Activated B cell treated with CpG ODN at 0.5 μM for 24 hours (primary cell): ENCODE measurements around the gene SPEF1. TPM values are rescaled to one million over a fixed set of nuclear protein-coding genes. Genes with fewer than 3 reads are reported as not detected.
A peak's percentile ranks its signal among the peaks of the same experiment; 100 is the strongest.

Source experiments
- ATAC-seq: fragments of 200-7000 bp; cut with Tn5 transposase; one replicate; pipeline ENCODE4 v1.10.0; 2021; ENCODE audit warnings: low read depth, mild to moderate bottlenecking, moderate library complexity
- CTCF ChIA-PET: fragments of 350-600 bp; sonication (Branson Sonifier 250); formaldehyde crosslinking; loops from one replicate; lab custom pipeline; 2021; ENCODE audit warnings: antibody characterized with exemption; lab: Charles Lee
- POLR2A ChIA-PET: fragments of 350-600 bp; sonication (Branson Sonifier 250); formaldehyde crosslinking; loops from one replicate; lab custom pipeline; 2021; ENCODE audit warnings: antibody characterized with exemption; lab: Charles Lee
- DNase-seq: peaks from one replicate; pipeline ENCODE4 v3.0.0; 2022
- H3K27ac Mint-ChIP-seq: one replicate; pipeline ENCODE4 v1.8.0; 2020; ENCODE audit warnings: mixed read lengths
- H3K27me3 Mint-ChIP-seq: one replicate; pipeline ENCODE4 v1.8.0; 2021; ENCODE audit warnings: mixed read lengths
- H3K36me3 Mint-ChIP-seq: one replicate; pipeline ENCODE4 v1.8.0; 2021; ENCODE audit warnings: low read depth, mixed read lengths
- H3K4me1 Mint-ChIP-seq: one replicate; pipeline ENCODE4 v1.8.0; 2021; ENCODE audit warnings: mixed read lengths
- H3K4me3 Mint-ChIP-seq: one replicate; pipeline ENCODE4 v1.8.0; 2020; ENCODE audit warnings: mild to moderate bottlenecking, mixed read lengths
- H3K9me3 Mint-ChIP-seq: one replicate; pipeline ENCODE4 v1.8.0; 2020; ENCODE audit warnings: mixed read lengths
- CTCF ChIP-seq: fragments of 200-600 bp; IDR thresholded peaks from one replicate; pipeline ENCODE4 v1.8.0; 2022; ENCODE audit warnings: antibody characterized with exemption, mild to moderate bottlenecking
- intact Hi-C: fragments of 100-400 bp; cut with micrococcal nuclease; formaldehyde crosslinking; loops from one replicate; pipeline ENCODE4 v1.15.1; 2024
- total RNA-seq: library from RNA; stranded (reverse); gene quantifications from 2 replicates; pipeline ENCODE4 v1.2.3, GENCODE V29; 2022

Gene SPEF1
- total RNA-seq, 1 donor from 2014 or later: not detected

GRCh38 chr20:3748073-3748472 is 33.2 kb downstream of the SPEF1 start:
- Mint-ChIP-seq H3K27me3 (peaks cover 18% of the 10 kb centered on the region), H3K4me1 (peaks cover 22% of the 10 kb centered on the region), H3K9me3 (no peaks in the 10 kb centered on the region), H3K36me3 (no peaks in the 10 kb centered on the region), H3K27ac (no peak overlapping the region), H3K4me3 (no peak overlapping the region)
- intact Hi-C loops: no loop called here
- DNase-seq (no peak), ATAC-seq (no peak)
- ChIA-PET CTCF (no interaction called here), POLR2A (interaction anchor here (0.6 kb wide), 1 partner anchor 31 kb away, joined by 3 read pairs; no protein-coding TSS in a partner anchor)
- no peak for TF ChIP-seq CTCF

GRCh38 chr20:3747471-3747870 is 33.8 kb downstream of the SPEF1 start:
- Mint-ChIP-seq H3K9me3 (no peaks in the 10 kb centered on the region), H3K4me1 (peaks cover 20% of the 10 kb centered on the region), H3K4me3 (no peak overlapping the region), H3K27me3 (peaks cover 18% of the 10 kb centered on the region), H3K27ac (no peak overlapping the region), H3K36me3 (no peaks in the 10 kb centered on the region)
- ATAC-seq (no peak), DNase-seq (no peak)
- CTCF ChIA-PET: no interaction called here
- intact Hi-C loops: no loop called here
- TF ChIP-seq CTCF: no peak
- POLR2A ChIA-PET: interaction anchor here (0.6 kb wide), 1 partner anchor 32 kb away, joined by 3 read pairs; no protein-coding TSS in a partner anchor

GRCh38 chr20:3745686-3746173 is 35.5 kb downstream of the SPEF1 start:
- Mint-ChIP-seq H3K4me1 (peaks cover 12% of the 10 kb centered on the region), H3K9me3 (no peaks in the 10 kb centered on the region), H3K36me3 (no peaks in the 10 kb centered on the region), H3K27me3 (peaks cover 18% of the 10 kb centered on the region), H3K4me3 (no peak overlapping the region), H3K27ac (no peak overlapping the region)
- intact Hi-C loops: no loop called here
- ATAC-seq (no peak), DNase-seq (no peak)
- CTCF ChIA-PET: interaction anchor here (1.2 kb wide), 1 partner anchor 22 kb away, joined by 3 read pairs; the partner anchor contains the start of gene ADISSP
- POLR2A ChIA-PET: interaction anchor here (1.2 kb wide), 1 partner anchor 22 kb away, joined by 3 read pairs; the partner anchor contains the start of gene ADISSP
- no peak for TF ChIP-seq CTCF

GRCh38 chr20:3744806-3745685 is 36.2 kb downstream of the SPEF1 start:
- POLR2A ChIA-PET: interaction anchor here (0.6 to 1.2 kb wide), 3 partner anchors 22 to 293 kb away, joined by 3 to 5 read pairs (median 3); partner anchors contain the start of gene ADISSP
- Mint-ChIP-seq H3K27ac (no peak overlapping the region), H3K9me3 (no peaks in the 10 kb centered on the region), H3K4me1 (peaks cover 11% of the 10 kb centered on the region), H3K36me3 (no peaks in the 10 kb centered on the region), H3K27me3 (peaks cover 18% of the 10 kb centered on the region), H3K4me3 (peak overlapping the region; percentile 64)
- DNase-seq (peak; percentile 42), ATAC-seq (peak; percentile 84)
- TF ChIP-seq CTCF: no peak
- intact Hi-C loops: no loop called here
- CTCF ChIA-PET: interaction anchor here (1.2 kb wide), 1 partner anchor 23 kb away, joined by 3 read pairs; the partner anchor contains the start of gene ADISSP

- no peak overlapping the region for H3K27ac Mint-ChIP-seq
- no peak for ATAC-seq
- intact Hi-C loops: no loop called here
Measured at GRCh38 chr20:3744037-3744436, 37.2 kb downstream of the SPEF1 start.

More at GRCh38 chr20:3744037-3744436, 37.2 kb downstream of the SPEF1 start:
- H3K36me3 Mint-ChIP-seq: no peaks in the 10 kb centered on the region
- H3K4me1 Mint-ChIP-seq: peaks cover 11% of the 10 kb centered on the region
- TF ChIP-seq CTCF: no peak
- H3K4me3 Mint-ChIP-seq: no peak overlapping the region
- POLR2A ChIA-PET: no interaction called here
- DNase-seq: no peak
- CTCF ChIA-PET: no interaction called here
- H3K9me3 Mint-ChIP-seq: no peaks in the 10 kb centered on the region
- H3K27me3 Mint-ChIP-seq: peaks cover 18% of the 10 kb centered on the region
